NCI-H1417 (cell line): ENCODE results near the gene GDPD2.
A peak's percentile ranks its signal among the peaks of the same experiment; 100 is the strongest.
"Not testable (repeated sequence)": the region's sequence is repeated elsewhere in the genome, so short reads cannot be mapped to it uniquely, and the experiment has no call there.

Experiments
- DNase-seq, 3 experiments: peaks; one replicate each; lab custom pipeline; 2025; lab: John Stamatoyannopoulos, UW

Gene GDPD2

GRCh38 chrX:70422851-70423341, at the start of gene GDPD2:
Gene GDPD2 (plus strand): TSS chrX:70423314. CDS start chrX:70424985, 1,671 bp downstream.
- DNase-seq = peak; percentile 13 to 50 (median 26)

- DNase-seq = no peak
Observed at GRCh38 chrX:70386235-70386634, 36.9 kb upstream of the GDPD2 start.

- no peak for DNase-seq
Observed at GRCh38 chrX:70398899-70399298, 24.2 kb upstream of the GDPD2 start.

- DNase-seq = not testable (repeated sequence)
Observed at GRCh38 chrX:70400181-70400580, 22.9 kb upstream of the GDPD2 start.

- DNase-seq = no peak
Observed at GRCh38 chrX:70402721-70403120, 20.4 kb upstream of the GDPD2 start.

- DNase-seq = no peak
Observed at GRCh38 chrX:70405003-70405402, 18.1 kb upstream of the GDPD2 start.

- DNase-seq = no peak
Observed at GRCh38 chrX:70410921-70411320, 12.2 kb upstream of the GDPD2 start.

- no peak for DNase-seq
Observed at GRCh38 chrX:70411475-70411874, 11.6 kb upstream of the GDPD2 start.

- no peak for DNase-seq
Observed at GRCh38 chrX:70421618-70422017, 1.5 kb upstream of the GDPD2 start.

GRCh38 chrX:70423936-70424675, 992 bp downstream of the GDPD2 start:
- no peak for DNase-seq

- DNase-seq = no peak
Observed at GRCh38 chrX:70424801-70425200, 1.7 kb downstream of the GDPD2 start.

- no peak for DNase-seq
Observed at GRCh38 chrX:70426286-70427278, 3.5 kb downstream of the GDPD2 start.

- no peak for DNase-seq
Observed at GRCh38 chrX:70427365-70427764, 4.3 kb downstream of the GDPD2 start.

- no peak for DNase-seq
Observed at GRCh38 chrX:70429759-70430158, 6.6 kb downstream of the GDPD2 start.

GRCh38 chrX:70432936-70433847, 10.1 kb downstream of the GDPD2 start:
- no peak for DNase-seq

- DNase-seq = peak; percentile 57 to 81 (median 60)
Observed at GRCh38 chrX:70433848-70434351, 10.8 kb downstream of the GDPD2 start.

- peak; percentile 83 to 92 (median 84) for DNase-seq
Observed at GRCh38 chrX:70434352-70434866, 11.3 kb downstream of the GDPD2 start.

GRCh38 chrX:70434914-70435586, 11.9 kb downstream of the GDPD2 start:
- DNase-seq = no peak

GRCh38 chrX:70436343-70436742, 13.2 kb downstream of the GDPD2 start:
- peak in 1 of 3 experiments; percentile 33 for DNase-seq

- DNase-seq = no peak
Observed at GRCh38 chrX:70437011-70437410, 13.9 kb downstream of the GDPD2 start.
